Esophagus muscularis mucosa (tissue), 4 donors: ENCODE results near the gene RPS23.

Experiments
- EP300 ChIP-seq: sonication (generic); formaldehyde crosslinking; IDR thresholded peaks from one replicate; pipeline ENCODE4 v1.6.1; 2017; ENCODE audit warnings: antibody characterized with exemption
- POLR2A ChIP-seq: fragments of 450-650 bp; IDR thresholded peaks from one replicate; pipeline ENCODE4 v1.6.1; 2017; ENCODE audit warnings: antibody characterized with exemption, moderate library complexity, mild to moderate bottlenecking, low read depth
- POLR2AphosphoS5 ChIP-seq, 2 donors: sonication (generic); formaldehyde crosslinking; IDR thresholded peaks; one replicate each; pipeline ENCODE4 v1.6.1; 2017; ENCODE audit warnings: antibody characterized with exemption in 2 of 2
- TF ChIP-seq, protein P1 (sequence below), 3 experiments: fragments of 200-600 bp in 2 of 3; fragments of 450-650 bp in 1 of 3; sonication (generic) in 2 of 3; IDR thresholded peaks; one replicate each; pipeline ENCODE4 v1.5.1; 2017 to 2019; ENCODE audit warnings: antibody characterized with exemption in 3 of 3, mild to moderate bottlenecking in 2 of 3, moderate library complexity in 1 of 3

DNA sequence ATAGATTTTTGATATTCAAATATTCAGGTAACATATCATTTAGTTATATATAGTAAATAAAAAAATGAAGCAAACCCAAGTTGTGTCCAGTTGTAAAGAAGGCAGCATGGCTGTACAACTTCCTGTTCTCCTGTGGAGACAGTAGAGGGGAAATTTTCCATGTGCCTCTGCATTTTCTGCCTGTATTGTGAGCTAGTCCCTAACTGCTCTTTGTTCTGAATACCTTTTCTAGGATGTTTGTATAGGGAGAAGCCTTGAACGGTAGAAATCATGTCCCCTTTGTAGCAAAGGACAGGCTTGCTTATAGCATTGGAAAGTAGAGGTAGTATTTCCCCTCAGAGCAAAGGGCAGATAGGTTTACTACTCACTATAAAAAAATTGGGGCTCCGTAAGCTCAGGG is 13.3 kb upstream of the RPS23 start:
- TF ChIP-seq, protein P1, sequence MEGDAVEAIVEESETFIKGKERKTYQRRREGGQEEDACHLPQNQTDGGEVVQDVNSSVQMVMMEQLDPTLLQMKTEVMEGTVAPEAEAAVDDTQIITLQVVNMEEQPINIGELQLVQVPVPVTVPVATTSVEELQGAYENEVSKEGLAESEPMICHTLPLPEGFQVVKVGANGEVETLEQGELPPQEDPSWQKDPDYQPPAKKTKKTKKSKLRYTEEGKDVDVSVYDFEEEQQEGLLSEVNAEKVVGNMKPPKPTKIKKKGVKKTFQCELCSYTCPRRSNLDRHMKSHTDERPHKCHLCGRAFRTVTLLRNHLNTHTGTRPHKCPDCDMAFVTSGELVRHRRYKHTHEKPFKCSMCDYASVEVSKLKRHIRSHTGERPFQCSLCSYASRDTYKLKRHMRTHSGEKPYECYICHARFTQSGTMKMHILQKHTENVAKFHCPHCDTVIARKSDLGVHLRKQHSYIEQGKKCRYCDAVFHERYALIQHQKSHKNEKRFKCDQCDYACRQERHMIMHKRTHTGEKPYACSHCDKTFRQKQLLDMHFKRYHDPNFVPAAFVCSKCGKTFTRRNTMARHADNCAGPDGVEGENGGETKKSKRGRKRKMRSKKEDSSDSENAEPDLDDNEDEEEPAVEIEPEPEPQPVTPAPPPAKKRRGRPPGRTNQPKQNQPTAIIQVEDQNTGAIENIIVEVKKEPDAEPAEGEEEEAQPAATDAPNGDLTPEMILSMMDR (IDR thresholded peaks at IDR 0.05): no peak
- no peak for TF ChIP-seq POLR2AphosphoS5 (IDR thresholded peaks at IDR 0.05)
- no peak for TF ChIP-seq EP300
- no peak for TF ChIP-seq POLR2A
